A673 (cell line): ENCODE results near the gene CALN1. TPM values are rescaled to one million over a fixed set of nuclear protein-coding genes. Genes with fewer than 3 reads are reported as not detected.

Experiments used
- BruUV-seq: library from RNA; stranded (reverse); fragments of 400-500 nt; replicated peaks from 2 replicates; lab custom pipeline; 2021; lab: Mats Ljungman, UMichigan
- CTCF ChIA-PET: fragments of 300-600 bp; sonication (Branson Sonifier 250); formaldehyde crosslinking; loops from one replicate; lab custom pipeline; 2022; ENCODE audit warnings: antibody characterized with exemption; lab: Charles Lee
- POLR2A ChIA-PET: fragments of 300-600 bp; sonication (Branson Sonifier 250); formaldehyde crosslinking; loops from one replicate; lab custom pipeline; 2022; ENCODE audit warnings: antibody characterized with exemption; ENCODE audit not compliant: low non-redundant PET; lab: Charles Lee
- DNase-seq: peaks from one replicate; pipeline ENCODE4 v3.0.0-alpha.2; 2015; ENCODE audit warnings: low spot score
- H3K27ac ChIP-seq: fragments of 200-600 bp; sonication (generic); 2 replicates; pipeline ENCODE4 v1.5.1; 2016; ENCODE audit warnings: mixed run types, low read depth, mild to moderate bottlenecking, mixed read lengths, antibody characterized with exemption, low read length; ENCODE audit not compliant: poor library complexity, severe bottlenecking
- H3K27me3 ChIP-seq: fragments of 200-600 bp; sonication (generic); replicated peaks from 2 replicates; pipeline ENCODE4 v1.6.1; 2017; ENCODE audit warnings: mixed run types, low read depth, mild to moderate bottlenecking, mixed read lengths, antibody characterized with exemption, low read length; ENCODE audit not compliant: insufficient read depth, poor library complexity
- H3K36me3 ChIP-seq: fragments of 200-600 bp; sonication (generic); 2 replicates; pipeline ENCODE4 v1.6.1; 2016; ENCODE audit warnings: mixed run types, mild to moderate bottlenecking, mixed read lengths, antibody characterized with exemption, low read length; ENCODE audit not compliant: insufficient read depth, poor library complexity, severe bottlenecking
- H3K4me1 ChIP-seq: fragments of 200-600 bp; sonication (generic); 2 replicates; pipeline ENCODE4 v1.6.1; 2017; ENCODE audit warnings: mixed run types, mild to moderate bottlenecking, mixed read lengths, antibody characterized with exemption, low read length; ENCODE audit not compliant: insufficient read depth, poor library complexity, severe bottlenecking
- H3K4me3 ChIP-seq: fragments of 200-600 bp; sonication (generic); 2 replicates; pipeline ENCODE4 v1.5.1; 2016; ENCODE audit warnings: low read depth, mixed run types, mild to moderate bottlenecking, mixed read lengths, low read length; ENCODE audit not compliant: poor library complexity, severe bottlenecking
- H3K9me3 ChIP-seq: fragments of 200-600 bp; sonication (generic); 2 replicates; pipeline ENCODE4 v1.6.1; 2016; ENCODE audit warnings: mixed run types, low read depth, mild to moderate bottlenecking, mixed read lengths, antibody characterized with exemption, low read length; ENCODE audit not compliant: poor library complexity, severe bottlenecking
- CTCF ChIP-seq: fragments of 300-800, 200-600 bp; sonication (generic); conservative IDR thresholded peaks from 2 replicates; pipeline ENCODE4 v1.5.1; 2017; ENCODE audit warnings: low read depth, mild to moderate bottlenecking, antibody characterized with exemption, low read length, moderate library complexity, mixed read lengths
- EZH2 ChIP-seq: fragments of 200-600 bp; sonication (generic); IDR thresholded peaks from 2 replicates; pipeline ENCODE4 v1.6.1; 2017; ENCODE audit warnings: borderline replicate concordance, low read depth, mild to moderate bottlenecking, mixed read lengths, antibody characterized with exemption, low read length; ENCODE audit not compliant: poor library complexity, severe bottlenecking
- intact Hi-C: fragments of 100-400 bp; cut with micrococcal nuclease; formaldehyde crosslinking; loops from one replicate; pipeline ENCODE4 v1.10.0; 2022; ENCODE audit not compliant: unreplicated experiment
- total RNA-seq: library from RNA; stranded (reverse); gene quantifications from 2 replicates; pipeline ENCODE4 v1.2.3, GENCODE V29; 2021

The CALN1 gene
- total RNA-seq, 1 experiment from 2014 or later: not detected

GRCh38 chr7:72025381-72025960, 386.7 kb downstream of the CALN1 start:
- POLR2A ChIA-PET: no interaction called here
- no peak for TF ChIP-seq EZH2
- TF ChIP-seq CTCF: no peak
- Histone ChIP-seq H3K27ac (no peak overlapping the region), H3K27me3 (no peaks in the 10 kb centered on the region), H3K4me1 (no peaks in the 10 kb centered on the region), H3K4me3 (no peak overlapping the region), H3K9me3 (peaks cover 5% of the 10 kb centered on the region), H3K36me3 (no peaks in the 10 kb centered on the region)
- intact Hi-C loops: no loop called here
- BruUV-seq: no TSS peak
- CTCF ChIA-PET: no interaction called here
- DNase-seq: no peak

- TF ChIP-seq CTCF (no peak), EZH2 (no peak)
- ChIA-PET POLR2A (no interaction called here), CTCF (no interaction called here)
- no peaks in the 10 kb centered on the region for H3K36me3 ChIP-seq
- no TSS peak for BruUV-seq
- no peak overlapping the region for H3K4me3 ChIP-seq
- peaks cover 8% of the 10 kb centered on the region for H3K9me3 ChIP-seq
- no peak overlapping the region for H3K27ac ChIP-seq
- intact Hi-C loops: no loop called here
- no peaks in the 10 kb centered on the region for H3K4me1 ChIP-seq
- no peaks in the 10 kb centered on the region for H3K27me3 ChIP-seq
- DNase-seq: no peak
Observed at GRCh38 chr7:72023926-72024325, 388.2 kb downstream of the CALN1 start.

GRCh38 chr7:72021716-72022115, 390.4 kb downstream of the CALN1 start:
- TF ChIP-seq CTCF (no peak), EZH2 (no peak)
- no peak for DNase-seq

More at GRCh38 chr7:72021716-72022115, 390.4 kb downstream of the CALN1 start:
- no peaks in the 10 kb centered on the region for H3K4me1 ChIP-seq
- no peaks in the 10 kb centered on the region for H3K27me3 ChIP-seq
- intact Hi-C loops: no loop called here
- no peaks in the 10 kb centered on the region for H3K36me3 ChIP-seq
- POLR2A ChIA-PET: no interaction called here
- peaks cover 9% of the 10 kb centered on the region for H3K9me3 ChIP-seq
- no peak overlapping the region for H3K4me3 ChIP-seq
- BruUV-seq: no TSS peak
- H3K27ac ChIP-seq: no peak overlapping the region
- CTCF ChIA-PET: no interaction called here
